DOHH2 (cell line): Measurements from ENCODE around the gene EEPD1.

ENCODE experiments used
- H3F3A ChIP-seq: fragments of 200-600 bp; sonication (generic), shearing (Covaris generic); 2 replicates; pipeline ENCODE4 v1.6.0; 2016; ENCODE audit warnings: antibody characterized with exemption, mild to moderate bottlenecking; ENCODE audit not compliant: control insufficient read depth, insufficient read depth
- H3K27ac ChIP-seq: fragments of 200-600 bp; sonication (generic); 2 replicates; pipeline ENCODE4 v1.5.1; 2014; ENCODE audit warnings: low read depth, mild to moderate bottlenecking, low read length, moderate library complexity
- H3K27me3 ChIP-seq: fragments of 200-600 bp; sonication (generic); 2 replicates; pipeline ENCODE4 v1.6.1; 2014; ENCODE audit warnings: mild to moderate bottlenecking, low read length, mixed read lengths; ENCODE audit not compliant: control insufficient read depth
- H3K36me3 ChIP-seq: fragments of 200-600 bp; sonication (generic); 2 replicates; pipeline ENCODE4 v1.6.1; 2014; ENCODE audit warnings: mild to moderate bottlenecking, low read length, moderate library complexity, mixed read lengths; ENCODE audit not compliant: control insufficient read depth
- H3K4me1 ChIP-seq: fragments of 200-600 bp; sonication (generic); 2 replicates; pipeline ENCODE4 v1.6.1; 2014; ENCODE audit warnings: mild to moderate bottlenecking, low read length, mixed read lengths; ENCODE audit not compliant: control insufficient read depth
- H3K4me2 ChIP-seq: fragments of 200-600 bp; sonication (generic); 2 replicates; pipeline ENCODE4 v1.6.0; 2014; ENCODE audit warnings: mild to moderate bottlenecking, low read length, moderate library complexity
- H3K4me3 ChIP-seq: fragments of 200-600 bp; sonication (generic); 2 replicates; pipeline ENCODE4 v1.5.1; 2014; ENCODE audit warnings: mild to moderate bottlenecking, low read length, mixed read lengths
- H3K79me2 ChIP-seq: fragments of 200-600 bp; sonication (generic); 2 replicates; pipeline ENCODE4 v1.6.1; 2014; ENCODE audit warnings: mild to moderate bottlenecking, low read length, mixed read lengths; ENCODE audit not compliant: control insufficient read depth
- H3K9me2 ChIP-seq: fragments of 200-600 bp; sonication (generic); replicated peaks from 2 replicates; pipeline ENCODE4 v1.6.1; 2014; ENCODE audit warnings: mild to moderate bottlenecking, low read length, mixed read lengths; ENCODE audit not compliant: control insufficient read depth
- H3K9me3 ChIP-seq: fragments of 200-600 bp; sonication (generic); 2 replicates; pipeline ENCODE4 v1.6.1; 2014; ENCODE audit warnings: antibody characterized with exemption, low read length, mixed read lengths; ENCODE audit not compliant: control insufficient read depth, insufficient read depth
- H4K20me1 ChIP-seq: fragments of 200-600 bp; sonication (generic); 2 replicates; pipeline ENCODE4 v1.6.0; 2014; ENCODE audit warnings: low read depth, mild to moderate bottlenecking, antibody characterized with exemption, low read length, moderate library complexity; ENCODE audit not compliant: control insufficient read depth, insufficient read depth
- CTCF ChIP-seq: fragments of 200-600 bp; sonication (generic); IDR thresholded peaks from one replicate; pipeline ENCODE4 v1.5.1; 2014; ENCODE audit warnings: antibody characterized with exemption, mild to moderate bottlenecking, low read depth, low read length; ENCODE audit not compliant: poor library complexity, severe bottlenecking
- EZH2phosphoT487 ChIP-seq: fragments of 200-600 bp; sonication (generic); IDR thresholded peaks from 2 replicates; pipeline ENCODE4 v1.6.1; 2017; ENCODE audit warnings: borderline replicate concordance, mild to moderate bottlenecking, antibody characterized with exemption, low read length, moderate library complexity, mixed read lengths

Gene EEPD1

GRCh38 chr7:36349626-36350025, 196.6 kb downstream of the EEPD1 start:
- Histone ChIP-seq H3K9me2 (no peaks in the 10 kb centered on the region), H4K20me1 (no peaks in the 10 kb centered on the region), H3K4me3 (no peak overlapping the region), H3K9me3 (no peaks in the 10 kb centered on the region), H3K36me3 (no peaks in the 10 kb centered on the region), H3K79me2 (no peaks in the 10 kb centered on the region), H3K27me3 (peaks cover 8% of the 10 kb centered on the region), H3K4me1 (no peaks in the 10 kb centered on the region), H3K4me2 (no peak overlapping the region), H3K27ac (no peak overlapping the region), H3F3A (no peaks in the 10 kb centered on the region)
- TF ChIP-seq CTCF (no peak), EZH2phosphoT487 (no peak)
